H9 (cell line): ENCODE measurements around the gene RAET1G. TPM values are rescaled to one million over a fixed set of nuclear protein-coding genes. Genes with fewer than 3 reads are reported as not detected.

ENCODE experiments used
- DNase-seq: peaks from one replicate; pipeline ENCODE4 v3.0.0-alpha.2; 2017
- H2AFZ ChIP-seq: one replicate; pipeline ENCODE4 v1.6.1; 2013; ENCODE audit warnings: mild to moderate bottlenecking, low read length, control low read depth, moderate library complexity
- H2AK5ac ChIP-seq: 2 replicates; pipeline ENCODE4 v1.6.1; 2013; ENCODE audit warnings: low read length, control low read depth, mixed read lengths; ENCODE audit not compliant: insufficient read length
- H2BK120ac ChIP-seq: one replicate; pipeline ENCODE4 v1.6.1; 2013; ENCODE audit warnings: low read depth, mild to moderate bottlenecking, low read length, control low read depth, inconsistent platforms; ENCODE audit not compliant: poor library complexity, severe bottlenecking
- H2BK12ac ChIP-seq: 2 replicates; pipeline ENCODE4 v1.6.1; 2013; ENCODE audit warnings: low read length, control low read depth, mixed read lengths, low read depth; ENCODE audit not compliant: insufficient read length
- H2BK15ac ChIP-seq: 2 replicates; pipeline ENCODE4 v1.6.1; 2013; ENCODE audit warnings: low read depth, low read length, control low read depth
- H2BK20ac ChIP-seq: one replicate; pipeline ENCODE4 v1.6.1; 2013; ENCODE audit warnings: low read depth, mild to moderate bottlenecking, low read length, control low read depth, inconsistent platforms; ENCODE audit not compliant: poor library complexity, severe bottlenecking
- H2BK5ac ChIP-seq: 2 replicates; pipeline ENCODE4 v1.6.1; 2013; ENCODE audit warnings: low read length, control low read depth, mixed read lengths; ENCODE audit not compliant: insufficient read length
- H3K14ac ChIP-seq: 2 replicates; pipeline ENCODE4 v1.6.1; 2013; ENCODE audit warnings: low read length, control low read depth; ENCODE audit not compliant: insufficient read depth
- H3K18ac ChIP-seq: 2 replicates; pipeline ENCODE4 v1.6.1; 2013; ENCODE audit warnings: low read depth, mild to moderate bottlenecking, mixed read lengths, low read length, control low read depth; ENCODE audit not compliant: insufficient read length
- H3K23ac ChIP-seq: 2 replicates; pipeline ENCODE4 v1.6.1; 2013; ENCODE audit warnings: low read length, control low read depth, mixed read lengths, low read depth; ENCODE audit not compliant: insufficient read length
- H3K23me2 ChIP-seq: 2 replicates; pipeline ENCODE4 v1.6.1; 2013; ENCODE audit warnings: low read depth, mild to moderate bottlenecking, mixed read lengths, low read length, control low read depth; ENCODE audit not compliant: insufficient read length, poor library complexity, severe bottlenecking
- H3K27ac ChIP-seq: 2 replicates; pipeline ENCODE4 v1.5.1; 2013; ENCODE audit warnings: low read length, control low read depth, mixed read lengths, low read depth; ENCODE audit not compliant: insufficient read length
- H3K27me3 ChIP-seq: 2 replicates; pipeline ENCODE4 v1.6.1; 2013; ENCODE audit warnings: low read length, control low read depth, inconsistent platforms; ENCODE audit not compliant: insufficient read depth
- H3K4ac ChIP-seq: 2 replicates; pipeline ENCODE4 v1.6.1; 2013; ENCODE audit warnings: low read depth, mild to moderate bottlenecking, control low read depth, inconsistent platforms, low read length, moderate library complexity
- H3K4me1 ChIP-seq: 2 replicates; pipeline ENCODE4 v1.6.1; 2013; ENCODE audit warnings: low read length, control low read depth, inconsistent platforms; ENCODE audit not compliant: insufficient read depth
- H3K4me2 ChIP-seq: 2 replicates; pipeline ENCODE4 v1.6.1; 2013; ENCODE audit warnings: low read length, control low read depth, mixed read lengths; ENCODE audit not compliant: insufficient read length, insufficient read depth
- H3K56ac ChIP-seq: 2 replicates; pipeline ENCODE4 v1.6.1; 2013; ENCODE audit warnings: low read depth, mild to moderate bottlenecking, mixed read lengths, low read length, control low read depth; ENCODE audit not compliant: insufficient read length
- H3K79me1 ChIP-seq: 2 replicates; pipeline ENCODE4 v1.6.1; 2013; ENCODE audit warnings: low read depth, mild to moderate bottlenecking, moderate library complexity, low read length, control low read depth, inconsistent platforms; ENCODE audit not compliant: insufficient read depth, poor library complexity, severe bottlenecking
- H3K79me2 ChIP-seq: 2 replicates; pipeline ENCODE4 v1.6.1; 2013; ENCODE audit warnings: low read length, control low read depth, inconsistent platforms; ENCODE audit not compliant: insufficient read depth
- H3K9ac ChIP-seq: 2 replicates; pipeline ENCODE4 v1.6.1; 2013; ENCODE audit warnings: low read length, control low read depth, mixed read lengths; ENCODE audit not compliant: insufficient read length; ENCODE audit errors: extremely low read depth
- H3K9me3 ChIP-seq: one replicate; pipeline ENCODE4 v1.6.1; 2013; ENCODE audit warnings: low read depth, low read length, inconsistent platforms; ENCODE audit not compliant: control insufficient read depth
- H3T11ph ChIP-seq: one replicate; pipeline ENCODE4 v1.6.1; 2013; ENCODE audit warnings: mild to moderate bottlenecking, low read length, control low read depth, inconsistent platforms
- H4K20me1 ChIP-seq: one replicate; pipeline ENCODE4 v1.6.1; 2013; ENCODE audit not compliant: control insufficient read depth, insufficient read length, insufficient read depth
- H4K5ac ChIP-seq: 2 replicates; pipeline ENCODE4 v1.6.1; 2013; ENCODE audit warnings: low read depth, mild to moderate bottlenecking, mixed read lengths, low read length, control low read depth; ENCODE audit not compliant: insufficient read length
- H4K8ac ChIP-seq: replicated peaks from 2 replicates; pipeline ENCODE4 v1.6.1; 2013; ENCODE audit warnings: low read length, control low read depth, mixed read lengths, low read depth; ENCODE audit not compliant: insufficient read length
- H4K91ac ChIP-seq: 2 replicates; pipeline ENCODE4 v1.6.1; 2013; ENCODE audit warnings: low read depth, mild to moderate bottlenecking, moderate library complexity, mixed read lengths, low read length, control low read depth; ENCODE audit not compliant: insufficient read length
- H3K27ac Mint-ChIP-seq, 3 experiments: 2 replicates in 2 of 3; 3 replicates in 1 of 3; pipeline ENCODE4 v1.8.0; 2020 to 2021; ENCODE audit warnings: mixed read lengths in 3 of 3, mild to moderate bottlenecking in 1 of 3, moderate library complexity in 1 of 3
- H3K27me3 Mint-ChIP-seq: 2 replicates; pipeline ENCODE4 v1.8.0; 2021; ENCODE audit warnings: low read depth, mild to moderate bottlenecking, moderate library complexity, mixed read lengths
- H3K36me3 Mint-ChIP-seq, 3 experiments: 2 replicates in 2 of 3; 3 replicates in 1 of 3; pipeline ENCODE4 v1.8.0; 2020 to 2021; ENCODE audit warnings: low read depth in 3 of 3, mixed read lengths in 3 of 3; ENCODE audit not compliant: insufficient read depth in 1 of 3
- H3K4me1 Mint-ChIP-seq, 2 experiments: 2 replicates each; pipeline ENCODE4 v1.8.0; 2020; ENCODE audit warnings: mixed read lengths in 2 of 2
- H3K4me3 Mint-ChIP-seq, 2 experiments: 2 replicates in 1 of 2; 3 replicates in 1 of 2; pipeline ENCODE4 v1.8.0; 2020 to 2021; ENCODE audit warnings: mild to moderate bottlenecking in 2 of 2, mixed read lengths in 2 of 2, moderate library complexity in 1 of 2
- H3K9me3 Mint-ChIP-seq, 2 experiments: 2 replicates in 1 of 2; 3 replicates in 1 of 2; pipeline ENCODE4 v1.8.0; 2020; ENCODE audit warnings: mild to moderate bottlenecking in 2 of 2, mixed read lengths in 2 of 2, moderate library complexity in 1 of 2
- WGBS: extraction: QIAGEN DNeasy Blood & Tissue Kit; methylation state at CpG from one replicate; pipeline ENCODE4 v1.1.7; 2013; ENCODE audit warnings: missing lambda C conversion rate, low lambda C conversion rate, mixed read lengths; ENCODE audit not compliant: insufficient read length; ENCODE audit errors: extremely low coverage; 5-methylcytosine and 5-hydroxymethylcytosine counted together
- total RNA-seq: library from RNA; stranded (reverse); gene quantifications from 2 replicates; pipeline ENCODE4 v1.2.1, GENCODE V29; 2021
- TF ChIP-seq, protein P1 (sequence below): fragments of 200-600 bp; sonication (generic); conservative IDR thresholded peaks from 3 replicates; pipeline ENCODE4 v1.8.0; 2021; ENCODE audit warnings: antibody characterized with exemption, mild to moderate bottlenecking

The RAET1G gene
- total RNA-seq, 1 experiment from 2014 or later = not detected

- Histone ChIP-seq H4K8ac (no peak overlapping the region), H3K27me3 (no peaks in the 10 kb centered on the region), H3K79me2 (no peaks in the 10 kb centered on the region), H3K18ac (no peak overlapping the region), H3K4ac (no peak overlapping the region), H2AK5ac (no peak overlapping the region), H3K56ac (no peak overlapping the region), H2BK120ac (no peak overlapping the region), H3T11ph (no peak overlapping the region), H3K79me1 (no peaks in the 10 kb centered on the region), H4K20me1 (no peaks in the 10 kb centered on the region), H2BK20ac (no peak overlapping the region), H3K4me1 (no peaks in the 10 kb centered on the region), H3K4me2 (no peak overlapping the region), H3K14ac (no peak overlapping the region), H3K27ac (no peak overlapping the region), H4K5ac (no peak overlapping the region), H4K91ac (no peak overlapping the region), H3K23me2 (no peaks in the 10 kb centered on the region), H3K9ac (no peak overlapping the region), H3K23ac (no peak overlapping the region), H2BK12ac (no peak overlapping the region), H3K9me3 (no peaks in the 10 kb centered on the region), H2AFZ (no peak overlapping the region), H2BK15ac (no peak overlapping the region), H2BK5ac (no peak overlapping the region)
- H3K9me3 Mint-ChIP-seq = 0 out of 5 replicates have a peak, but pooled peaks cover 0 to 4% of the 10 kb centered on the region in 2 experiments
- no peaks in the 10 kb centered on the region for H3K4me1 Mint-ChIP-seq
- TF ChIP-seq, protein P1, sequence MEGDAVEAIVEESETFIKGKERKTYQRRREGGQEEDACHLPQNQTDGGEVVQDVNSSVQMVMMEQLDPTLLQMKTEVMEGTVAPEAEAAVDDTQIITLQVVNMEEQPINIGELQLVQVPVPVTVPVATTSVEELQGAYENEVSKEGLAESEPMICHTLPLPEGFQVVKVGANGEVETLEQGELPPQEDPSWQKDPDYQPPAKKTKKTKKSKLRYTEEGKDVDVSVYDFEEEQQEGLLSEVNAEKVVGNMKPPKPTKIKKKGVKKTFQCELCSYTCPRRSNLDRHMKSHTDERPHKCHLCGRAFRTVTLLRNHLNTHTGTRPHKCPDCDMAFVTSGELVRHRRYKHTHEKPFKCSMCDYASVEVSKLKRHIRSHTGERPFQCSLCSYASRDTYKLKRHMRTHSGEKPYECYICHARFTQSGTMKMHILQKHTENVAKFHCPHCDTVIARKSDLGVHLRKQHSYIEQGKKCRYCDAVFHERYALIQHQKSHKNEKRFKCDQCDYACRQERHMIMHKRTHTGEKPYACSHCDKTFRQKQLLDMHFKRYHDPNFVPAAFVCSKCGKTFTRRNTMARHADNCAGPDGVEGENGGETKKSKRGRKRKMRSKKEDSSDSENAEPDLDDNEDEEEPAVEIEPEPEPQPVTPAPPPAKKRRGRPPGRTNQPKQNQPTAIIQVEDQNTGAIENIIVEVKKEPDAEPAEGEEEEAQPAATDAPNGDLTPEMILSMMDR = no peak
- DNase-seq = no peak
- no peak overlapping the region for H3K4me3 Mint-ChIP-seq
- WGBS = no CpG with 5 or more reads among the region's 1 CpG
- H3K36me3 Mint-ChIP-seq = no peaks in the 10 kb centered on the region; a peak in 1 of 7 replicates
- peak overlapping the region in 1 of 3 experiments; percentile 45; a peak in 1 of 7 replicates for H3K27ac Mint-ChIP-seq
- H3K27me3 Mint-ChIP-seq = peaks cover 31% of the 10 kb centered on the region
Measured at GRCh38 chr6:149877659-149878058, 45.3 kb downstream of the RAET1G start.
